IPS-11a (cell line): ENCODE results near the gene UVRAG.

Experiments
- H3K4me3 ChIP-seq: one replicate; pipeline ENCODE4 v1.5.1; 2013; ENCODE audit warnings: low read depth, low read length, control low read depth

The UVRAG gene

DNA sequence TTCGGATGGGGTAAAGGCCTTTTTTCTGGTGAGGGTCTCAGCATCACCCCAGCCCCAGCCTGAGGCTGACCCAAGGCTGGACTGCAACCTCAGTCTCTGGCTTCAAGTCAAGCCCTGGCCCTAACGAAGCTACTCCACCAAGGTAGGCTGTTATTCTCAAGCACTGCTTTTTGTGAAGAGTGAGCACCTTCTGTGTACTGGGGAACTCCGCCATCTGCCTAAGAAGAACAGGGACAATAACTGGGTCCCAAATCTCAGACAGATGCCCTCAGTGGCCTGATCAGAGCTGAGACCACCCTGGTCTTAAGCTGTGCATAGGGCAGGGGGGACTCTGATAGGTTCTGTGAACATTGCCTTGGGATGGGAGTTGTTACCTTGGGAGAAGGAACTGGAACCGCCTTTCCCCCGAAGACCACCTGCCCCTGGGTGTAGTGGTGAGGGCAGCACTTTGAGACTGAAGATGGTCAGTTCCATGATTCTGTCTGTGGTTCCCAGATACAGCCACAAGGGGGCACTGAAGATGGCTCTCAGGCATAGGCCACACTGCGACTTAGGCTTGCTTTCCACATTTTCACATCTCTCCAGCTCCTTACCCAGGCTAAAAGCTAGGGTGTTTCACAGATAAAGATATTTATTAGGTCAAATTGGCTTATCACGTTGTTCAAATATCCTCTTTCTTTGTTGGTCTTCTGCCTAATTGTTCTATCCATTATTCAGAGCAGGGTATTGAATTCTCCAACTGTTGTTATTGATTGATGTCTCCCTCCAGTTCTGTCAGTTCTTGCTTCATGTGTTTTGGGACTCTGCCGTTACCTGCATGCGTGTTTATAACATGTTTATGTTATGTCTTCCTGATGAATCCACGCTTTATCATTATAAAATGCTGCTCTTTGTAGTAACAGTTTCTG, 11.8 kb upstream of the UVRAG start:
- no peak overlapping the region for H3K4me3 ChIP-seq

DNA sequence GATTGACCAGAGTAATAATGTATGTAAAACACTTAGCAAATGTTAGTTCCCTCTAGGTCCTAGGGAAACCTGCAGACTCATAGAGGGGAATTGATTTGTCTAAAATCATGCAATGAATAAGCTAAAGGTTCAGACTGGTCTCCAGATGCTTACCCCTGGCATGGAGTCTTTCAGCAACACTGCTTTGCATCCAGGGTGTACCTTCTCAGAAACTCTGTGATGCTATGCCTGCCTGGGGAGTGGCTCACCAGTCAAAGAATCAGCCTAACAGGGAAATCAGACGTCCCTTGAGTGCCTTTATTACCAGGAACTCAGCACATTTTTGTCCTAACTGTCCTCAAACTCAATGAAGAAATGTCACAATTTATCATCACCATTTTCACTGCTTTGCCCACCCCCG, 5.9 kb upstream of the UVRAG start:
- H3K4me3 ChIP-seq, result no peak overlapping the region

DNA sequence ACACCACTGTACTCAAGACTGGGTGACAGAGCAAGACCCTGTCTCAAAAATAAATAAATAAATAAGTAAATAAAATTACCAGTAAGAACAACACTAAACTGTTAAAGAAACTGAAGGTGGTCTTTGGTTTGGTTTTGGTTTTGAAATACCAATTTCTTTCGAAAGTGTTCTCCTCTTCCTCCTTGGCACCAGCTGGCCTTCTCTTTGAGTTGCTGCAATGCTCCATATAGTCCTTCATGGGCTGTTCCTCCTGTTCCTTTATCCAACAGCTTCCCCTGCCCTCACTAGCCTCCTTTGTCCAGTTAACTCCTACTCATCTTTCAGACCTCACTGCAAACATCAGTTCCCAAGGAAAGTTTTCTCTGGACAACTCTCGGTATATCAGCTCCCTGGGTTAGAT, 5.0 kb upstream of the UVRAG start:
- H3K4me3 ChIP-seq, result no peak overlapping the region

DNA sequence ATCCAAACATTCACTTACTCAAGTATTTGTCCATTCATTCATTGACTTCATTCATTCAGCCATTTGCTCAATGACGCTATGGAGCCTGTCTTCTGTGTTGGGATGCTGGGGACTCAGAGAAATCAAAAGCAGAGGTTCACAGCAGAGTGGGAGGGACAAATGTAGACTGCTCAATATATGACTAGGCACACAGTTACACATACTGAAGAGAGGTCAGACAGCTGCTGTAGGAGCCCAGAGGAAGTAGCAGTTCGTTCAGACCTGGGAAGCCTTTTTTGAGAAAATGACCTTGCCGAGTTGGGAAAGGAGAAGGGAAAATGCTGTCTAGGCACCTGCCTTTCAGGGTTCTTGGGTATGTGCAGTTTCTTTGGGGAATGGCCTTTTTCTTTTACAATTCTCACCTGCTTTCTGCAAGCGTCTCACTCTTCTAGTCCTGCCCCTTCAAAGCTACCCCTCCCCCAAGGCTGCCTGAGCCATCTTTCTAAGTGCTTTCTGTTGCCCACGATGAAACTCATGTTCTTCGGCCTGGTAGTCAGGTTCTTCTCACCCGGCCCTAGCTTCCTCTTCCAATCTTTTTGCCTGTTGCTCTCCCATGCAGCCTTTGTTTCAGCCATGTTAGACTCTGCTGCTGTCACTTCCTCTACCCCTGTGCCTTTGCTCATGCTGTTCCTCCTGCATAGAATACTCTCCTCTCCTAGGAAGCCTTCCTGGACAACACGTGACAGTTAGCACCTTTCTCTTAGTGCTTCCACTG, 4.2 kb upstream of the UVRAG start:
- H3K4me3 ChIP-seq, result no peak overlapping the region

DNA sequence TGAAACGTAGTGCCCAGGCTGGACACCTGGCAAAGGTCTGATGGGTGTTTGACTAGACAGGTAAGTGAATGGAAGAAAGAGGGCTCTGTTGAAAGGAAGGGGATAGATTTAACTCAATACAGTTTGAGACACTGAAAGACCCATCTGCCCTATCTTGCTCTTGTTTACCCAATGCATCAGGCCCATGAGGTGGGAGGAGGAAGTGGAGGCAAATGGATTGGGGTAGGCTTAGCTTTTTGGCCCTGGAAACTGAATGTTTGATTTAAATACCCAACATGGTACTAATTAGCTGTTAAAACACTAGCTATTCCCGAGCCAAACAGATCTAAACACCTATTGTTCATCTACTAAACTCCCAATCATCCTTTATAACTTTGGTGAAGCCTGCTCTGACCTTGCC, 3.5 kb upstream of the UVRAG start:
- H3K4me3 ChIP-seq, result no peak overlapping the region

DNA sequence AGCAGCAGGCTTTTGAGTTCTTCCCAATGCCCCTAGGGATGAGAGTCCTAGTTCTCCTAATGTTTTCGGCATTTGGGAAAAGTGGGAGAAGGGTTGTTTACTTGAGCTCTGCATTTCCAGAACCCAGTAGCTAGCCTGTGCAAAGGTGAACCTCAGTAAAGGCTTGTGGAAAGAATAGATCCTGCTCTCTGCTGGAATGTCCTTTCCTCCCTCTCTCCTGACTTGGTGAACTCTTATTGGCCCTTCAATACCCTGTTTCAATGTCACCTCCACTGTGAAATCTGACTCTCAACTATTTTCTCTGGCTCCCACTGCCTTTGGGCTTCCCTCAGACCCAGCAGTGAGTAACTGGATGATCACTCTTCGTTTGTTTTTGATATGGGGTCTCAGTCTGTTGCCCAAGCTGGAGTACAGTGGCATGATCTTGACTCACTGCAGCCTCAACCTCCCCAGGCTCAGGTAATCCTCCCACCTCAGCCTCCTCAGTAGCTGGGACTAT, 2.4 kb upstream of the UVRAG start:
- H3K4me3 ChIP-seq, result no peak overlapping the region

DNA sequence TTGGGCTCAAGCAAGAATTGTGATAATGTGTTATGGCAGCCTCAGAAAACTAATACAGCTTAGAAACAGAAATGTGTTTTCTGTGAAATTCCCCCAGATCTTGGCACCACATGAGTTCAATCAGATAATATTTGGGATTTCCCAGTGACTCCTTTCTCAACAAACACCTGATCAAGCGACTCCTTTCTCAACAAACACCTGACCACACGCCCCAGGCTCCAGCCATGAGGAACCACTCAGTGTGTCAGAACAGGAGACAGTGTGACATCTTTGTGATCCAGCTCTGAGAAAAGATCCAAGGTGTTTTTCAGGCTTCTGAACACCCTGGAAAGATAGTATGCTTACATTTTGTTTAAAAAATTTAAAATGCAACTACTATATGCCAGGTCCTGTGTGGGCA, 1.9 kb upstream of the UVRAG start:
- no peak overlapping the region for H3K4me3 ChIP-seq

DNA sequence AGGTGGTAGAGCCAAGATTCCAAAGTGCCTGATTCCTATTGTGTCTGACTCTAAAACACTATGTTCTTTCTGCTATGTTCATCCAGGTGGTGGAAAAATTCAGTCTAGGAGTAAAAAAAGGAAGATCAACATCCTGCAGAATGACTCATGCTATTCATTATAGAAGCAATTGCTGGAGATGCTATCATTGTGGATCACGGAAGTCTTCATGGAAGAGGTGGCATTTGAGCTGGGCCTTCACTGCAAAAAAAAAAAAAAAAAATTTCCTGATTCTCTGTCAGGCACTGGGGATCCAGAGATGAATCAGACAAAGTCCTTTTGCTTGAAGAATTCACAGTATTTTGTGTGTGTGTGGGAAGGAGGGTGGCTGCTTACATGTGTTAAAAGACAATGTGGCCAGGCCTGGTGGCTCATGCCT, 1.4 kb upstream of the UVRAG start:
- H3K4me3 ChIP-seq, result no peak overlapping the region

DNA sequence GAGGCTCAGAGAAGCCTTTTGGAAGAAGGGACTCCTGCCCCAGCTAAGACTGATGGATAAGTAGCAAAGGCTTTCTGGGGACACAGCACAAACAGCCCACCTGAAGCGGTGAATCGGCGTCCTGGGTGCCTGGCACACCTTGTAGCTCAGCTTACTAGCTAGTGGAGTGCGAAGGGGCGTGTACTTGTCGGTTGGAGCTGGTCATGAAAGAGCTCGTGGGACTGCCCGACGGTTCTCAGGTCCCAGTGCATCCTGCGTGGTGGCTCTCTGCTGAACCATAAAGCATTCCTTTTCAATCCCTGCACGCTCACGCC, 690 bp upstream of the UVRAG start:
- peak overlapping the region; percentile 84 for H3K4me3 ChIP-seq

DNA sequence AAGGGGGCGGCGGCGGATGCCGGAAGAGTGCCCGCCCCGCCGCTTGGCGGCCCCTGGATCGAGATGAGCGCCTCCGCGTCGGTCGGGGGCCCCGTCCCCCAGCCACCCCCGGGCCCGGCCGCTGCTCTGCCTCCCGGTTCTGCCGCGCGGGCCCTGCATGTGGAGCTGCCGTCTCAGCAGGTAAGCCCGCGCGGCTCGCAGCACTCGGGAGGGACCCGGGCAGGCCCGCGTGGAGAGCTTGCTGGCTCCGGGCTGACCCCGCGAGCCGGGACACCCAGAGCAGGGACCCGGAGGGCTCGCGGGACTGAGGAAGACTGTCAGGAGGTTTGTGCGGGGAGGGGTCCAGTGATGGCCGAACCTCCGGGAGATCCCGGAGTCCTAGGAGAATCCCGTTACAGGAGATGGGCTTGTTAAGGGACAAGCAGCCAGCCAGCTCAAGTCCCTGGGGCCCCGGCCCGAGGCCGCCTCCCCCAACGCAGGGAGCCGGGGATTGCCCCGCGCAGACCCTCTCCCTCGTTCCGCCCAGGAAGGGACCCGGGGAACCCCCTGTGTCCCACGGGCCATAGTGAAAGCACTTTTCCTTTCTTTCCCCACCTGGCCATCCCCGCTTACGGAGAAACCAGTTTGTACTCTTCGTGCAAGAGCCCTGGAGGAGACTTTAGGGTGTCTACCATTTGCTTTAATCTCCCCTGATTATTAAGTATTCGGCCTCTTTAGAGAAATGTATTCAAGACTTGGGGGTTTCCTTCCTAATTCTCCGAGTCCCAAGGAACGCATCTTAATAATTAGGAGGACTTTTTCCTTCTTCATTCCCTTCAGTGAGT, 547 bp downstream of the UVRAG start:
- peak overlapping the region; percentile 84 for H3K4me3 ChIP-seq

DNA sequence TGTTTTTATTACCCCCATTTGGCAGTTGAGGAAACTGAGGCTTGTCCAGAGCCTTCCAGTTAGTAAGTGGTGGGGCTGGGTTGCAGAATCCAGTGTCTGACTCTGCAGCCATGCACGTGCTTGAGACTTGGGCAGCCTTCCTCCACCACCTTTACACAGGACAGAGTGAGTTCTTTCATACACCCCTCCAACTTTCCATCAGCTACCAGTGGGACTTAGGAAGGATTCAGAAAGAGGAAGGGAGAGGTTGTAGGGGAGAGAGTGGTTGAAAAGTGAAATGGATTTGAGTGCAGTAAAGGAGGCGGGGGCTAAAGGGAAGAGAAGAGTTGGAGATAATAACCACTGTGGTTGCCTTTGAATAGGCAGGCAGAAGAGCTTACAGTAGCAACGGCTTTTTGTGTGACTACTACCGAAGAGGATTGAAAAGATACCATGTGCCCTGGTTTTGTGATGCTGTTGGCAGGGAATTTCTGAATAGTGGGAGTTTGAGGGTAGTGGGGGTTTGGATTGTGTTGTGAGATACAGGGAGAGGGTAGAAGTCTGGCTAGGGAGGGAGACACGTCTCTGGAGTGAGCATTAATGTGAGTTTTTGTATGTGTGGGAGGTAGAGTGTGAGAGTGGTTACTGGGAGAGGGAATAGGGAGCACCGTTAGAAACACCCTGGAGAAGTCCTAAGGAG, 1.7 kb downstream of the UVRAG start:
- H3K4me3 ChIP-seq, result no peak overlapping the region

DNA sequence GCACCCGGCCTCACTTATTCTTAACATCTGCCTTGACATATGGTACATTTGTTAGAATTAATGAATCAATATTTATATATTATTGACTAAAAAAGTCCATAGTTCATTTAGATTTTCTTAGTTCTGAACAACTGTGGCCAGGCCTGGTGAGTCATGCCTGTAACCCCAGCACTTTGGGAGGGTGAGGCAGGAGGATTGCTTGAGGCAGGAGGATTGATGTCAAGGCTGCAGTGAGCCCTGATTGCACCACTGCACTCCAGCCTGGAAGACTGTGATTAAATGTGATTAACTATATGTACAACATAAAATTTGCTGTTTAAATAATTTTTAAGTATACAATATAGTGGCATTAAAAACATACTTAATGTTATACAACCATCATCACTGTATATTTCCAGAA, 5.6 kb downstream of the UVRAG start:
- no peak overlapping the region for H3K4me3 ChIP-seq

DNA sequence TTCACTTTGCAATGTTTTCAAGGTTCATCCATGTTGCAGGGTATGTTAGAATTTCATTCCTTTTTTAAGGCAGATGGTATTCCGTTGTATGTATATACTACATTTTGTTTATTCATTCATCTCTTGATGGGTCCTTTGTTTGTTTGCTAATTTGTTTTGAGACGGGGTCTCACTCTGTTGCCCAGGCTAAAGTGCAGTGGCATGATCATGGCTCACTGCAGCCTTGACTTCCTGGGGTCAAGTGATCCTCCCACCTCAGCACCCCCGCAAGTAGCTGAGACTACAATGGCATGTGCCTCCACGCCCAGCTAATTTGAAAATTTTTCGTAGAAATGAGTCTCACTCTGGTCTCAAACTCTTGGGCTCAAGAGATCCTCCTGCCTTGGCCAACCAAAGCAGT, 6.2 kb downstream of the UVRAG start:
- no peak overlapping the region for H3K4me3 ChIP-seq

DNA sequence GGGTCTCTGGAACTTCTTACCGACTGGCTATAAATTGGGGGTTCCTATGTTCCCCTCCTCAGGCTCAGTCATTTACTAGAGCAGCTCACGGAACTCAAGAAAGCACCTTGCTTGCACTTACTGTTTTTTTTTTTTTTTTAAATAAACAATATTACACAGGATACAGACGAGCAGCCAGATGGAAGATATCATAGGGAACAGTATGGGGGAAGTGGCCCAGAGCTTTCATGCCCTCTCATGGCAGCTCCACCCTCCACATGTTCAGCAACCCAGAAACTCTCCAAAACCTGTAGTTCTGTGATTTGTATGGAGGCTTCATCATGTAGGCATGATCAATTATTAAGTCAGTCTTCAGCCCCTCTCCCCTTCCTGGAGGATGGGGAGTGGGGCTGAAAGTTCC, 7.5 kb downstream of the UVRAG start:
- no peak overlapping the region for H3K4me3 ChIP-seq

DNA sequence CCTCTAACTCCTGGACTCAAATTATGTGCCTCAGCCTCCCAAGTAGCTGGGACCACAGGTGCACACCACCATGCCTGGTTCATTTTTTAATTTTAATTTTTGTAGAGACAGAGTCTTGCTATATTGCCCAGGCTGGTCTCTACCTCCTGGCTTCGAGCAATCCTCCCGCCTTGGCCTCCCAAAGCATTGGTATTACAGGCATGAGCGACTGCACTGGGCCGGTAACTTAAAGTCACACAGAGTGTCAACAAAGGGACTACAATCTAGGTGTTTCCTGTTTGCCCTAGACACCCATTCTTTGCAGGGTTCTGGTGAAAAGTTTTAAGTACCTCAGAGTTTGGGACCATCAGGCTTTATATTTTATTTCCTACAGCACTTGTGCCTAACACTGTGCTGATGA, 8.4 kb downstream of the UVRAG start:
- H3K4me3 ChIP-seq, result no peak overlapping the region

DNA sequence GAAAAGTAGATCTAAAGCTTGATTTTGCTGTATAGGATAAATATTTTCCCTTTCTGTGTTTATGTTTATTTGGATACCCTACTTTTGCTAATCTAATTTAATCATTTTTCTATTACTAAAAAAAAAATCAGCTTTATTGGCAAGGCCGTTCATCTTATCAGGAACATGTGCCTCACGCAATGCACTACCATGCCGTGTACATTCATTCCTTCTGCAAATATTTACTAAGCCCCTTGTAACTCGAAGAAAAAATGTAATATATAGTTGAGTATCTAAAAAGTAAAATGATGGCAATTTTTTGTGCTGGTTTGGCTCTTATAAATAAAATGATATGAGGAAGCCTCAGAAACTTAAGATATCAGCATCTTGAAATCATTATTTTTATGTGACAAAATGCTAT, 8.9 kb downstream of the UVRAG start:
- no peak overlapping the region for H3K4me3 ChIP-seq

DNA sequence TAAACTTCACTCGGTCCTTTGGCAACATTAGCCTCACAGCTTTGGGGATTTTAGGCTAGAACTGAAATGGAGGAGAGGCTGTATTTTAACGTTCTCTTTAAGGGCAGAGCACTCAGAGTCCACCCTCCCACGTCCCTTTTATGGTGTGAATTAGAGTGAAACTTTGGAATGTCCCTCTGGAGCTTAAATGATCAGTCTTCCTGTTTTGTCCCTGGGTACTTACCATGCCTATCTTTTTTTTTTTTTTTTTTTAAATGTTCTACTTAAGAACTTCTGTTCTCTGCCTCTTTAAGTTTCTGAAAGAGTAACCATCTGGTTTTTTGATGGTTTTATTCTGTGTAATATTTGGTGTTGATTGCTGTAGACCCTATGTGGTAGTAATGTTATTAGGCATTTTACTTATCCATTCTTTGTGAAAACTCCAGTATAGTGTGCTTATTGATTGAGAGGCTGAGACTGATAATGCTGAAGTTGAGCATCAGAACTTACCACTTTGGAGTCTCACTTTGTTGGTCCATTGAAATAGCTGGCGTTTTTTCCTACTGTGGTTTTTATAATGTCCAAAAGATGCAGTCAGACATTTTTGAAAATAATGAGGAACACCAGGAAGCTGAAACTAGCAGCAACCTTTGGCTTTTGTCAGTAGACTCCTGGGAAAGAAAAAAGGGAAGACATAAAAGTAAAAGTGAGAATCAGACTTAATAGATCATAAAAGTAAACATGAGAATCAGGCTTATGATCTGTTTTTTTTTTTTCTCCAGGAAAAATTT, 11.6 kb downstream of the UVRAG start:
- H3K4me3 ChIP-seq, result no peak overlapping the region

DNA sequence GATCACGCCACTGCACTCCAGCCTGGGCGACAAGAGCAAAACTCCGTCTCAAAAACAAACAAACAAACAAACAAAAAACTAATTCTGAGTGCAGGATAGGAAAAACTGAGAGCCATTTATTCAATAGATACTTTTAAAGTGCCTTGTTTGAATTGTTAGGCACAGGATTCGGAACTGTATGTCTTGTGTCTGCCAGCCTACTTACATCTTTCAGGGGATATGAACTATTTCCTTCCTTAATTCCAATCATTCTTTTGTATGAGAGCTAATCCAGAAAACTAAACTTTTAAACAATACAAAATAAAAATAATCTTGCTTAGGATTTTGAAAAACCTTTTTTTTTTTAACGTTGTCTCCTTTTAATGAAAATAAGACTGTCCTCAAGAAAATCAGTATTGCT, 12.6 kb downstream of the UVRAG start:
- no peak overlapping the region for H3K4me3 ChIP-seq

DNA sequence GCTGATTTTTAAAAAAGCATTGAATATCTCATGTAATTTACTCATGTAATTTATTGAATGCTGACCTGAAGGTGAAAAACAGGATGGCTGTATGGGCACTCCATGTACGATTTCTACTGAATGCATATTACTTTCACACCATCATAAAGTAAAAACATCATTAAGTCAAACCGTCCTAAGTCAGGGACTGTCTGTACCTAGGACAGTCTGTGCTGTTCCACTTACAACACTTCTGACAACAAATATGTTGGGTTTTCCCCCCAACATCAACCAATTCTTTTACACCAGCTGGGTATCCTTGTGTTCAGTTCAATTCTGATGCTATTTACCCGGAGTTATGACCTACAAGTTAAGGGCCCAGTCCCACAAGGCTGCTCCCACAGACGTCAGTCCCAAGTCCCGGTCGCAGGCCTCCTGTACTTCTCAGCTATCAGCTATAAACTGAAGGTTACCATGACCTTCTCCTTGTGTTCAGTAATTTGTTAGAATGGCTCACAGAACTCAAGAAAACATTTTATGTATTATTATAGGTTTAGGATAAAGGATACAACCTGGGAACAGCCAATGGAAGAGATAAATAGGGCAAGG, 17.0 kb downstream of the UVRAG start:
- no peak overlapping the region for H3K4me3 ChIP-seq

DNA sequence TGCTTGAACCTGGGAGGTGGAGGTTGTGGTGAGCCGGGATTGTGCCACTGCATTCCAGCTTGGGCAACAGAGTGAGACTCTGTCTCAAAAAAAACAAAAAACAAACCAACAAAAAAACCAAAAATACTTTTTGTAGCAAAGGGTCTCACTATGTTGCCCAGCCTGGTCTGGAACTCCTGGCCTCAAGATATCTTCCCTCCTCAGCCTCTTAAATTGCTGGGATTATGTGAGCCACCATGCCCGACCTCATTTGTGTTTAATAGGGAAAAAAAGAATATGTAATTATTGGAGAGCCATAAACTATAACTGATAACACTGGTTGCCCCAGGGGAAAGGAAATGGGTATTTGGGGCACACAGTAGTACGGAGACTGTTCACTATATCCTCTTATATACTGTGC, 19.7 kb downstream of the UVRAG start:
- no peak overlapping the region for H3K4me3 ChIP-seq
